ENCODE results near the gene TRPM5. TPM values are rescaled to one million over a fixed set of nuclear protein-coding genes. Genes with fewer than 3 reads are reported as not detected.

Gene TRPM5
- total RNA-seq, 4 donors from 2014 or later, result not detected

DNA sequence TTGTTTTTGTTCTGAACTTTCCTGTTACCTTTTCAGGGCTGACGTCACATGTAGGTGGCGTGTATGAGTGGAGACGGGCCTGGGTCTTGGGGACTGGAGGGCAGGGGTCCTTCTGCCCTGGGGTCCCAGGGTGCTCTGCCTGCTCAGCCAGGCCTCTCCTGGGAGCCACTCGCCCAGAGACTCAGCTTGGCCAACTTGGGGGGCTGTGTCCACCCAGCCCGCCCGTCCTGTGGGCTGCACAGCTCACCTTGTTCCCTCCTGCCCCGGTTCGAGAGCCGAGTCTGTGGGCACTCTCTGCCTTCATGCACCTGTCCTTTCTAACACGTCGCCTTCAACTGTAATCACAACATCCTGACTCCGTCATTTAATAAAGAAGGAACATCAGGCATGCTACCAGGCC is 47.3 kb downstream of the TRPM5 start:
- peaks cover 23 to 68% (median 54%) of the 10 kb centered on the region in 4 donors for H3K4me1 ChIP-seq
- intact Hi-C loops (cut with DNase I), result no loop called here
- WGBS, result 87% methylated on average over 12 of the region's 12 CpGs

DNA sequence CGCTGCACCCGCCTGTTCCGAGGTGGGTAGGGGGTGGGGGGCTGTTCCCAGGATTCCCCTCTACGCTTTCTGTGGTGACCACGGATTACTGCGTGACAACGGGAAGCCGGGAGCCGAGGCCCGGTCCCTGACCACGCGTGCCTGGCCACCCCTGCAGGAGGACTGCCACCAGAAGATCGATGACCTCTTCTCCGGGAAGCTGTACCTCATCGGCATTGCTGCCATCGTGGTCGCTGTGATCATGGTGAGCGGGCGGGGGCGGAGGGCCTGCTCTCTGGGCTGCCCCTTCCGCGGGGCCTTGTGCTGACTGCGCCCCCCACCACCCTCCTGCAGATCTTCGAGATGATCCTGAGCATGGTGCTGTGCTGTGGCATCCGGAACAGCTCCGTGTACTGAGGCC is 47.8 kb downstream of the TRPM5 start:
- H3K27ac ChIP-seq (replicated peaks in 1 of 4), result peak overlapping the region; percentile 7 to 100 (median 20)
- H3K9me3 ChIP-seq, result no peaks in the 10 kb centered on the region
- H3K4me3 ChIP-seq, result no peak overlapping the region
- DNase-seq (ENCODE audit: extremely low spot score), result no peak
- 86% methylated on average over 12 of the region's 26 CpGs for WGBS
- intact Hi-C loops (cut with DNase I), result no loop called here
- TF ChIP-seq EP300 (IDR thresholded peaks at IDR 0.05), result no peak
- TF ChIP-seq, protein P1, sequence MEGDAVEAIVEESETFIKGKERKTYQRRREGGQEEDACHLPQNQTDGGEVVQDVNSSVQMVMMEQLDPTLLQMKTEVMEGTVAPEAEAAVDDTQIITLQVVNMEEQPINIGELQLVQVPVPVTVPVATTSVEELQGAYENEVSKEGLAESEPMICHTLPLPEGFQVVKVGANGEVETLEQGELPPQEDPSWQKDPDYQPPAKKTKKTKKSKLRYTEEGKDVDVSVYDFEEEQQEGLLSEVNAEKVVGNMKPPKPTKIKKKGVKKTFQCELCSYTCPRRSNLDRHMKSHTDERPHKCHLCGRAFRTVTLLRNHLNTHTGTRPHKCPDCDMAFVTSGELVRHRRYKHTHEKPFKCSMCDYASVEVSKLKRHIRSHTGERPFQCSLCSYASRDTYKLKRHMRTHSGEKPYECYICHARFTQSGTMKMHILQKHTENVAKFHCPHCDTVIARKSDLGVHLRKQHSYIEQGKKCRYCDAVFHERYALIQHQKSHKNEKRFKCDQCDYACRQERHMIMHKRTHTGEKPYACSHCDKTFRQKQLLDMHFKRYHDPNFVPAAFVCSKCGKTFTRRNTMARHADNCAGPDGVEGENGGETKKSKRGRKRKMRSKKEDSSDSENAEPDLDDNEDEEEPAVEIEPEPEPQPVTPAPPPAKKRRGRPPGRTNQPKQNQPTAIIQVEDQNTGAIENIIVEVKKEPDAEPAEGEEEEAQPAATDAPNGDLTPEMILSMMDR (IDR thresholded peaks at IDR 0.05), result no peak
- TF ChIP-seq POLR2A (IDR thresholded peaks at IDR 0.05; ENCODE audit: low read depth), result no peak
- no peak for TF ChIP-seq POLR2AphosphoS5 (IDR thresholded peaks at IDR 0.05)
- H3K36me3 ChIP-seq, result peaks cover 31 to 77% (median 73%) of the 10 kb centered on the region in 4 donors
- H3K4me1 ChIP-seq, result peaks cover 23 to 68% (median 54%) of the 10 kb centered on the region in 4 donors
- H3K27me3 ChIP-seq, result no peaks in the 10 kb centered on the region

More for the DNA sequence above, 47.3 kb downstream of the TRPM5 start:
- Histone ChIP-seq H3K4me3 (no peak overlapping the region), H3K9me3 (no peaks in the 10 kb centered on the region), H3K27ac (replicated peaks in 1 of 4) (peak overlapping the region; percentile 7 to 94 (median 24)), H3K36me3 (peaks cover 31 to 72% (median 69%) of the 10 kb centered on the region in 4 donors), H3K27me3 (no peaks in the 10 kb centered on the region)
- no peak for DNase-seq (ENCODE audit: extremely low spot score)
- TF ChIP-seq, protein P1 (IDR thresholded peaks at IDR 0.05), result no peak
- TF ChIP-seq POLR2A (IDR thresholded peaks at IDR 0.05; ENCODE audit: low read depth) (no peak), EP300 (IDR thresholded peaks at IDR 0.05) (no peak), POLR2AphosphoS5 (IDR thresholded peaks at IDR 0.05) (no peak)

DNA sequence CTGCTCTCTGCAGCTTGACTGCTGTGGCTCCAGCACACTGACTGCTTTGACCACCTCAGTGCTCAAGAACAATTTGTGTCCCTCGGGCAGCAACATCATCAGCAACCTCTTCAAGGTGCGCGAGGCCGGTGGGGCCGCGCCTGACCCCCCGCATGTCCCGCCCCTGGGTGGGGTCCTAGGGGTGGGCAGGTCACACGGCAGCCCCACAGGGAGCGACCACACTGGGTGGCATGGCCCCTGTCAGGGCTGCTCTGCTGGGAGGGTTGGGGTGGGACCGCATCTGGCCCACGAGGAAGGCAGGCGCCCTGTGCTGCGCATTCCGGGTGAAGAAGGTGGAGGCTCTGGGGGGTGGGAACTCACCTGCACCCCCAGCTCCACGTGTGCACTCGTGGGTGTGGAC is 48.5 kb downstream of the TRPM5 start:
- DNase-seq (ENCODE audit: extremely low spot score), result no peak
- intact Hi-C loops (cut with DNase I), result no loop called here
- peak overlapping the region in 2 of 4 donors; percentile 15 to 100 for H3K27ac ChIP-seq (replicated peaks in 1 of 4)

DNA sequence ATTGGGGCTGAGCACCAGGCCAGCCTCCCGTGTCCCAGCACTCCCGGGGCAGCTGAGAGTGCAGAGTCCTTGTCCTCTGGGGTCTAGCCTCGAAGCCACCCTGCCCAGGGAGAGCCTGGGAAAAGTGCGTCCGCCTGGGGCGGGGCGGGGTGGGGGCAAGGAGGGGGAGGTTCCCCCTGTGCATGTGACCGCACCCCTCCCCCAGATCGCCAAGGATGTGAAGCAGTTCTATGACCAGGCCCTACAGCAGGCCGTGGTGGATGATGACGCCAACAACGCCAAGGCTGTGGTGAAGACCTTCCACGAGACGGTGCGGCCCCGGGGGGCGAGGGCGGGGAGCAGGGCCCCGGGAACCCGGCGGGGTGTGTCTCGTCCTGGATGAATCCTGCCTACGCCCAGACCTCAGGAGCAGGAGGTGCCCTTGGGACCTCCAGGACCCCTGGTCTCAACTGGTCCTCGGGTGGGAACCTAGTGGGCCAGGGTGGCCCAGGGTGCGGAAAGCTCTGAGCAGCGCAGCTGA is 49.0 kb downstream of the TRPM5 start:
- Histone ChIP-seq H3K27me3 (no peaks in the 10 kb centered on the region), H3K4me3 (no peak overlapping the region), H3K27ac (replicated peaks in 1 of 4) (peak overlapping the region; percentile 98 to 100 (median 100)), H3K9me3 (no peaks in the 10 kb centered on the region), H3K36me3 (peaks cover 31 to 89% (median 82%) of the 10 kb centered on the region in 4 donors), H3K4me1 (peaks cover 31 to 74% (median 61%) of the 10 kb centered on the region in 4 donors)
- intact Hi-C loops (cut with DNase I), result no loop called here
- WGBS, result 84% methylated on average over 11 of the region's 26 CpGs
- no peak for TF ChIP-seq POLR2AphosphoS5 (IDR thresholded peaks at IDR 0.05)
- TF ChIP-seq POLR2A (IDR thresholded peaks at IDR 0.05; ENCODE audit: low read depth), result no peak
- no peak for TF ChIP-seq EP300 (IDR thresholded peaks at IDR 0.05)
- TF ChIP-seq, protein P1 (IDR thresholded peaks at IDR 0.05), result no peak
- DNase-seq (ENCODE audit: extremely low spot score), result no peak

More for the DNA sequence above, 48.5 kb downstream of the TRPM5 start:
- 74% methylated on average over 4 of the region's 17 CpGs for WGBS
- Histone ChIP-seq H3K27me3 (no peaks in the 10 kb centered on the region), H3K4me3 (no peak overlapping the region), H3K4me1 (peaks cover 25 to 68% (median 55%) of the 10 kb centered on the region in 4 donors), H3K36me3 (peaks cover 31 to 83% (median 79%) of the 10 kb centered on the region in 4 donors), H3K9me3 (no peaks in the 10 kb centered on the region)
- TF ChIP-seq POLR2A (IDR thresholded peaks at IDR 0.05; ENCODE audit: low read depth) (no peak), EP300 (IDR thresholded peaks at IDR 0.05) (no peak), POLR2AphosphoS5 (IDR thresholded peaks at IDR 0.05) (no peak)
- TF ChIP-seq, protein P1 (IDR thresholded peaks at IDR 0.05), result no peak

DNA sequence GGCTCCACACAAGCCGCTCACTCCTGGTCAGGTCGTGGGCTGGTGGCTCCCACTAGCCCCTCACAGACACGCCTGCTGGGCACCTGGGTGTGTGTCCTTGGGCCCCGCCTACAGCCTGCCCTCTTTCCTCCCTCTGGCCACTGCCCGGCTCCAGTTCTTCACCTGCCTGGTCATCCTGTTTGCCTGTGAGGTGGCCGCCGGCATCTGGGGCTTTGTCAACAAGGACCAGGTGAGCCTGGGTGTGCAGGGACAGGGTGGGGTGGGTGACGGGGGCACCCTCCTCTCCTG is 49.6 kb downstream of the TRPM5 start:
- TF ChIP-seq POLR2A (IDR thresholded peaks at IDR 0.05; ENCODE audit: low read depth) (no peak), POLR2AphosphoS5 (IDR thresholded peaks at IDR 0.05) (no peak), EP300 (IDR thresholded peaks at IDR 0.05) (no peak)
- TF ChIP-seq, protein P1 (IDR thresholded peaks at IDR 0.05), result no peak
- Histone ChIP-seq H3K27ac (replicated peaks in 1 of 4) (peak overlapping the region; percentile 98 to 100 (median 100)), H3K36me3 (peaks cover 31 to 93% (median 84%) of the 10 kb centered on the region in 4 donors), H3K27me3 (no peaks in the 10 kb centered on the region), H3K9me3 (no peaks in the 10 kb centered on the region), H3K4me1 (peaks cover 35 to 77% (median 65%) of the 10 kb centered on the region in 4 donors), H3K4me3 (no peak overlapping the region)
- DNase-seq (ENCODE audit: extremely low spot score), result no peak
- intact Hi-C loops (cut with DNase I), result no loop called here
- 86% methylated on average over 7 of the region's 8 CpGs for WGBS

All from esophagus muscularis mucosa (tissue), 4 donors.